Hepatic stellate cell (primary cell): ENCODE results near the gene NPY2R.

ENCODE experiments used
- DNase-seq: peaks from one replicate; pipeline ENCODE4 v3.0.0; 2011; ENCODE audit warnings: low spot score

The NPY2R gene, protein sequence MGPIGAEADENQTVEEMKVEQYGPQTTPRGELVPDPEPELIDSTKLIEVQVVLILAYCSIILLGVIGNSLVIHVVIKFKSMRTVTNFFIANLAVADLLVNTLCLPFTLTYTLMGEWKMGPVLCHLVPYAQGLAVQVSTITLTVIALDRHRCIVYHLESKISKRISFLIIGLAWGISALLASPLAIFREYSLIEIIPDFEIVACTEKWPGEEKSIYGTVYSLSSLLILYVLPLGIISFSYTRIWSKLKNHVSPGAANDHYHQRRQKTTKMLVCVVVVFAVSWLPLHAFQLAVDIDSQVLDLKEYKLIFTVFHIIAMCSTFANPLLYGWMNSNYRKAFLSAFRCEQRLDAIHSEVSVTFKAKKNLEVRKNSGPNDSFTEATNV

DNA sequence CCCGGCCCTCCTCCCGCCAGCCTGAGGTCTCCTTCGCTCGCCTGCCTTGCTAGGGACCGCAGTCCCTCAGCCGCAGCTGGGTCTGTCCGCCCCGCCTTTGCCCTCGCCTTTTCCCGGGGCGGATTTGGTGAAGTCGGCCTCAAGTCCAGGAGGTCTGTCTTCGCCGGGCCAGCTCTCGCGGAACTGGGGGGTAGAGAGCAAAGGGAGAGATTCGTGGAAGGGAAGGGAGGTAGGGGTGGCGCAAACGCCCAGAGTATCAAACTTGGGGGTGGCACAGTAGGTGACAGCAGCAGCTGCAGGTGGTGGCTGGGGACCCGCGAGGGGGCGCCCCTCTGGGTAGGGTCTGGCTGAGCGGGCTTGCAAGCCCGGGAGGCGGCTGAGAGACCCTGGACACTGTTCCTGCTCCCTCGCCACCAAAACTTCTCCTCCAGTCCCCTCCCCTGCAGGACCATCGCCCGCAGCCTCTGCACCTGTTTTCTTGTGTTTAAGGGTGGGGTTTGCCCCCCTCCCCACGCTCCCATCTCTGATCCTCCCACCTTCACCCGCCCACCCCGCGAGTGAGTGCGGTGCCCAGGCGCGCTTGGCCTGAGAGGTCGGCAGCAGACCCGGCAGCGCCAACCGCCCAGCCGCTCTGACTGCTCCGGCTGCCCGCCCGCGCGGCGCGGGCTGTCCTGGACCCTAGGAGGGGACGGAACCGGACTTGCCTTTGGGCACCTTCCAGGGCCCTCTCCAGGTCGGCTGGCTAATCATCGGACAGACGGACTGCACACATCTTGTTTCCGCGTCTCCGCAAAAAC is at the start of gene NPY2R:
NPY2R (plus strand) TSS at position 379 of the 797 bp plus-strand sequence. CDS start 5,304 bp downstream, outside the sequence.
- no peak for DNase-seq

- no peak for DNase-seq
These were observed 47.1 kb upstream of the NPY2R start for GRCh38 chr4:155161357-155161756.

GRCh38 chr4:155164718-155165117 is 43.7 kb upstream of the NPY2R start:
- DNase-seq, result no peak

DNA sequence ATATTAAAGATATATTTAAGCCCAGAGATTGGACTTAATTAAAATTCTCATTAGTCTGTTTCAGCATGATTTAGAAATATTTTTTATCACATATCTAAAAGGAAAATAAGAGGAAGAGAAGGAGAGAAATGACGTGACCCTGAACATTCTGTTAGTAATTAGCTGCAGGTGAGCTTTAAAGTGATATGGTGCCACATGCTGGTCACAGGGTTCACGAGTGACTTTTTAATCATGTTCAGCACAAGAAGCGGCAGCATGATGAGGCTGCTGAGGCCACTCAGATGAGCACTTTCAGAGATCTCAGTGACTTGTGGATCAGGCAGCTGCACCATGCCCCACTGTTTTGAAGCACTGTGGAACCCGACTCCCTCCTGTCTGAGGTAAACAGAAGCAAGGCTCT is 37.9 kb upstream of the NPY2R start:
- DNase-seq, result no peak

GRCh38 chr4:155173371-155173770 is 35.1 kb upstream of the NPY2R start:
- no peak for DNase-seq

DNA sequence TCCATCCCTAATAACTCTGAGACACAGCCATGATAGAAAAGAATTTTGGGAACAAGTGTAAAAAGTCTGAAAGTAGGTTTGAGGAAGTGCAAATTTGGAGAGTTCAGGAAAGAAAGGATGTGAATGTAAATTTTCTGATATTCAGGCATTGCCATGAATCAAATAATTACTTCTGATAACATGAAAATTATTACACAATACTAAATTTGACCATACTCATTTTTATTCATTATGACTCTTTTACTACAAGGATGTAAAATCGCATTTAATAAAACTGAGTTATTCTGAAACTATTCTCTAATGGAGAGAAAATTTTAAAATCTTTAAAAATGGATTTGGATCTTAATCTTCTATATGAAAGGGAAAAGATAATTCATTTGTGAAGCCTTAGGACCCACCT is 33.8 kb upstream of the NPY2R start:
- DNase-seq, result no peak

GRCh38 chr4:155179216-155179615 is 29.2 kb upstream of the NPY2R start:
- no peak for DNase-seq

- no peak for DNase-seq
These were observed 21.5 kb upstream of the NPY2R start for GRCh38 chr4:155186972-155187371.

DNA sequence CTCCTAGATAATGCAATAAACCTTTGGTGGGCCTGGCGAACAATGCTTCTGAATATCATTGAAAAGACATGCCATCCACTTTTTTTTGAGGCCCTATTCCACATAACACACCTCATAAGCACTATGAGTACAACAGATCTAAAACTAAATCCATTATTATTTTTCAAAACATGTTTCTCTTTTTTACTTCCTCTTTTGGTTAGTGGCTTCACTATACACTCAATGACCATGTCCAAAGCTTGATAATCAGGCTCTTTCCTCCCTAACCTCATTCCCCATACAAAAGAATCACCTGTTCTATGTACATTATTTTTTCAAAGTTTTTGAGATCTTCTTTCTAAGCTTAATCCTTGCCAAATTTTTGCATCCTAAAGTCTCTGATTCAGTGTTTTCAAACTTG is 20.4 kb upstream of the NPY2R start:
- DNase-seq, result no peak

DNA sequence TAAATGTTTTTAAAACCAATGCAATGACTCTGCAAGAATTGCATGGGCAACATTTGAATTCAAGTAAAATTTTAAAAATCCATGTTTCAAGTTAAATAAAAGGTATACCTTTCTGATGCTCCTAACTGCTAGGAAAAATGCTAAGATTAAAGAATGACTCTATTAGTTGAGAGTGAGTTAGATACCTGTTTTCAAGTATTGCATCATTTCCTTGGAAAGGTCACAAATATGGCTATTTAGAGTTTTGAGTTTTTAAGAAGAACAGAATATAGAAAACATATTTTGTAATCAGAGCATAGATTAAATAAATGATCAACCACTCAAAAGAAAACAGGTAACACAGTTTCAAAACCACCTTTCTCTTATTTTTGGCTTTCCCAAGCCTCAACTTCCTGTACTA is 18.3 kb upstream of the NPY2R start:
- DNase-seq, result no peak

GRCh38 chr4:155197757-155198156 is 10.7 kb upstream of the NPY2R start:
- no peak for DNase-seq

DNA sequence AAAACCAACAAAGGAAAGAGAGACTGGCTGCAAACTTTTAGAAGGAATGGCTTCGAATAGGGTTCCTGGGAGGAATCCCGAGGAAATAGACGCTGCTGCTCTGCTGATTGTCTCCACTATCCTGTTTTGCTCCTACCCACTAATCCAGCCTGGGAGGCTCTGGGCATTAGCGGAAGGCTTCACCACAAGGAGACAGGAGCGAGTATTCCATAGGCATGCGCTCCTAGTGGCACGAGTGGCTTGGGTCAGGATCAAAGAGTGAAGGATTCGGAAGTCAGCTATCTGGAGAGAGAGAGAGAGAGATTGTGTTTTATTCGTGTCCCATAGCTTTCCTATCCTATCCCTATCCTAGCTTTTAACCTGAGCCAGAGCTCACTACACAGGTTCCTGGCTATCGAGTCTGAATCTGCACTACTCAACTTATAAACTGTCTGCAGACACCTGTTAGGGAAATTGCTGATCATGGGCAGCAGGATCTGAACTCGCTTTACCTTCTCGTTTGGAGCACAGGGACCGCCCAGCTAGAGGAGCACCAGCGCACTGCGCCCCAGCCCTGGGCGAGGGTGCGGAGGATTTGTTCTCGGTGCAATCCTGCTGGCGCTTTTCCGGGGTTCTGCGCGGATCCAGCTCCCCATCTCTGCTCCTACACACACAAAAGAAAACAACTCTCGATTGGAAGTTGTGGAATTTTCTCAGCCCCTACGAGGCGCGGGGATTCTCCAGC is 740 bp upstream of the NPY2R start:
- DNase-seq, result no peak

GRCh38 chr4:155220025-155220424 is 11.6 kb downstream of the NPY2R start:
- no peak for DNase-seq

DNA sequence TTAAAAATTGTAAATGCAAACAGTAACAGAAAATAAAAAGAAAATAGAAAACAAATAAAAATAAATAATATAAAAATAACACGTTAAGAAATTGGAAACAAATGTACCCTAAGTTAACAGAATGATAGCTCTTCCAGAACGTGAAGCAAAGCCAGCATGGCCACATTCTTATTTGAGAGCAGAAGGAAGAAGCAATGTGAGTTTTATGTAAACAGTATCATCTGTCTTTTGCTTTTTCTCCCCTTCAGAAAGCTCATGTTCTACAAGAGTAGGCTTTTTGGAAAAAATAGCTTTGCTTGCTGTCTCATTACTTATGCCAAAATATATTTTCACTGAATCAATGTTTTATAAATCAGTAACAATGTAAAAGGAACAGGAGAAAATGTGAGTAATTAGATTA is 18.7 kb downstream of the NPY2R start:
- no peak for DNase-seq

GRCh38 chr4:155228713-155229112 is 20.3 kb downstream of the NPY2R start:
- no peak for DNase-seq

DNA sequence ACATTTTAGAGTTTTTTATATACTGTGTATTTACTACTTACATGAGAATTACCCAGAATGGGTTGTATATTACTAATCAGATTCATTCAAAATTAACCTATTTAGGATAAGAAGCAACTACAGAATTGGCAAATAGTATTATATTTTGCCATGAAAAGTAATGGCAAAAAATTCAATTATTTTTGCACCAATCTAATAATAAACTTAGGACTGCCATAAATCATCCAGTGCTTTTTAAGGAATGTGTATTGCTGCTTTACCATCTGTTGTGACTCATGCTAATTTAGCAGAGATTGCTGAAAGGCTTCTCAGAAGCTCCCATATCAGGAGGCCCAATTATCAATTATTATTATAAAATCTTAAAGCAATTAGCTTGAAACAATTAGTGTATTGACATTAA is 24.0 kb downstream of the NPY2R start:
- no peak for DNase-seq

DNA sequence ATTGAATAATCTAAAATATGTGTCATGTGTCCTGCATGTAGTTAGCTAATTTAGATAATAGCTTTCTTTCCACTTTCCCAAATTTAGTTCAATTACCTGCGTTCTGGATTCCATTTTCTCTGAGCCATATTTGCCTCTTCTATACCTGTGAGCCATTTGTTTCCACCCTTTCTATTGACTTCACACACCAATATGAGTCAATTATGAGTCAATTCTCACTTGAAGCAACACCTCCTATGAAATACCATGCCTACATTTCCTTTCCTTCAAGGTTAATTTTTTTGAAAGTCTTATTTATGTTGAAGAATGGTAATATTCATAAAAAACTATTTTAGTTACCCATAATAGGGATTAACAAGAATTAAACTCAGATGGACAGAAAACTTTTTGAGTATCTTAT is 25.8 kb downstream of the NPY2R start:
- DNase-seq, result no peak

DNA sequence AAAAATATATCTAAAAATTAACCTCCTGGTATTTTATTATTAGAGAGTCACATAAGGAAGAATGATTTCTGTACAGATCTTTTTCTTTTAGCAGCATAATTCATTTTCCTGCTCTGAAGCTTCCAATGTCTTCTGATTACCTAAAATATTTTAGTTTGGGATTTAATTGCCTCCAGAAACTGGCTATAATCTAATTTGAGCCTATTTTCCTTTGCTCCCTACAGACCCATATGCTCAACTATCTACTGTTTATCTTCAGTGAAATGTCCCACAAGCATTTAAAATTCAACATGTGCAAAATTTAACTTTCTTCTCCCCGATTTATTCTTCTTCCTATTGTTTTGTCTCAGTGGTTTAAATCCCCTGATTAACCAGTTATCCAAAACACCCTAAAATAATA is 29.1 kb downstream of the NPY2R start:
- DNase-seq, result no peak

DNA sequence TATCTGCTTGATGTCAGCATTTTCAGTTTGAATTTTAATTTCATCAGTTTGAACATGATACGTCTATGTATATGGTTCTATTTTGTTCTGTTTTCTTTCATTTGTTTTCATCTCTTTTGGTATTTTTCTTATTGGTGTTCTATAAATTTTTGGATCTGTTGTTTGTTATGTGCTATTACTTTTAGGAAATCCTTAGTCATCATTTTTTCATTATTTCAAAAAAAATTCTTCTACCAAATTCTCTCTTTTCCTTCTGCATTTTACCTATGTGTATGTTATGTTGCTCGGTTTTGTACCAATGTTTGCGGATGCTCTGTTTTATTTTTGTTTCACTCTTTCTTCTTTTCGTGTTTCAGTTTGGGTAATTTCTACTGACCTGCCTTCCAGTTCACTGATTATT is 32.8 kb downstream of the NPY2R start:
- no peak for DNase-seq

DNA sequence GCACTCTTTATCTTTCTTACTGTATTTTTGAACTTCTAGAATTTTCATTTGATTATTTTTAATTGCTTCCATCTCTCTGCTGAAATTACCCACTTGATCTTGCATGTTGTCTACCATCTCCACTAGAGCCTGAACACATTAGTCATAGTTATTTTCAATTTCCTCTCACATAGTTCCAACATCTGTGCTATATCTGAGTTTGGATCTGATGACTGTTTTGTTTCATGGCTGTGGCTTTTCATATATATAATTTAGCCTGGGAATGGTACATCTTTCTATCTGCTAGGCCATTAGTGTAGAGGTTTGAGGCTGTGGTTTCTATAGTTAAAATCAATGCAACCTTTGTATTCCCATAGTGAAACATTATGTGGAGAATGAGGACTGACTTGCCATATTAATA is 33.2 kb downstream of the NPY2R start:
- no peak for DNase-seq

DNA sequence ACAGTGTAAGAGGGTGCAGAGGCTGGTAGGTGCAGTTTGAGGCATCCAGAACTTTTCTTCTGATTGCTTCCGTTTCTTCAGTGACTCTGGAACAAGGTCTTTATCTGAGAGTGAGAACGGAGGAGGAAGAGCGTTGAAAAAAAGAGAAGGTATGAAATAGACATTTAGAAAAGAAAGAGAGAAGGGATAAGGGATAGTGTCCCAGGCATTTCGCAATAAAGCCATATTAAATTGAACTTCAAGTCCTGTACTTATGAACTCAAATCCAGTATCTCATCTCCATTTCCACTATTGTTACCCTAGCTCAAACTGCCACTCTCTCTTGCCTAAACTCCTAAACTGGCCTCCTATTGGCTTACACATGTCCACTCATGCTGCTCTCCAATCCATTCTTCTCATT is 36.7 kb downstream of the NPY2R start:
- DNase-seq, result no peak

GRCh38 chr4:155248002-155248896 is 39.8 kb downstream of the NPY2R start:
- no peak for DNase-seq
